ENCODE data around the gene CER1.
"Not testable (repeated sequence)": the region's sequence is repeated elsewhere in the genome, so short reads cannot be mapped to it uniquely, and the experiment has no call there.

Gene CER1

DNA sequence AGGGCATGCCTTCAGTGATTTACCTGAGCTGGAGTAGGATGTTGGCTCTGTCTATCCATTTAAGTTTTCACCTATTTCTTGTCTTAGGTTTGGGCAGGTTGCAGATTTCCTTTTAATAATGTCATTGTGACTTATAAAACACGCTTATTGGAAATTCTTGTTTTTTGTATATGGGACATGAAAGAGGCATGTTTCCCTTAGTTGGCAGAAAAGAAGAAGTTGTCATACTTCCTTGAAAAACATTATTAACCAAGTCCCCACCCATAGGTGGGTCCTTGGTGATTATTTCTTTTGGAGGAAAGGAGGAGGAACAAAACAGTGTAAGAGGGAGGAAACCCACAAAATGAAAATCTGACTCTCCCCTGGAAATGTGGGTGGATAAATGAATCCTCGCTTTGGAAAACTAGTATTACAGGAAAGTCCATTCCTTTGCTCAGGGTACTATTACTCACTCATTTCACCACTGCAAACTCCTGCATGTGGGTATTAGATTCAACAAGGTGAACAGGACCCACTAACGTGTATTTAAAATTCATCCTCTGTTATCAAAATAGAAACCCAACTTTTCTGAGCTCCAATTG is 9.3 kb downstream of the CER1 start:
- DNase-seq: no peak

DNA sequence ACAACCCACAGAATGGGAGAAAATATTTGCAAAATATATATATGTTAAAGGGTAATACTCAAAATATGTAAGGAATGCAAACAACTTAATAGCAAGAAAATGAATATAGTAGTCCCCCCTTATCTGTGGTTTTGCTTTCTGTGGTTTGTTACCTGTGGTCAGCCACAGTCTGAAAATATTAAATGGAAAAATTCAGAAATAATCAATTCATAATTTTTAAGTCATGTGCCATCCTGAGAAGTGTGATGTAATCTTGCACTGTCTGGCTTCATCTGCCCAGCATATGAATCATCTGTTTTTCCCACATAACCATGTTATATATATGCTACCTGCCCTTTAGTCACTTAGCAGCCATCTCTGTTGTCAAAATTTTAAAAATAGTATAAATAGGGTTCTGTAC is 11.7 kb downstream of the CER1 start:
- DNase-seq: no peak

DNA sequence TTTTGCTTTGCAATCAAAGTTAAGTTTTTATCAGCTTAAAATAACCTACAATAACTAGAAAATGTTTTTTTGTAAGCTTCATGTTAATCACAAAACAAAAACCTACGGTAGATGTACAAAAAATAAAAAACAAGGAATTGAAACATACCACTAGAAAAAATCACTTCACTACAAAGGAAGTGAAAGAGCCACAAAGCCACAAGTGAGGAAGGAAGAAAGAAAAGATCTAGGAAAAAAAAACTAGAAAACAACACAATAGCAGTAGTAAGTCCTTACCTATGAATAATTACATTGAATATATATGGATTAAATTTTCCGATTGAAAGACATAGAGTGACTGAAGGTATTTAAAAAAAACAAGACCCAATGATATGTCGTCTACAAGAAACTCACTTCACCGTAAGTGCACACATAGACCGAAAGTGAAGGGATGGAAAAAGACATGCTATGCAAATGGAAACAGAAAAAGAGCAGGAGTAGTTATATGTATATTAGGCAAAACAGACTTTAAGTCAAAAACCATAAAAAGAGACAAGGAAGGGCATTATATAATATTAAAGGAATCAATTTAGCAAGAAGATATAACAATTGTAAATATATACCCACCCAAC is 15.9 kb downstream of the CER1 start:
- DNase-seq: no peak

DNA sequence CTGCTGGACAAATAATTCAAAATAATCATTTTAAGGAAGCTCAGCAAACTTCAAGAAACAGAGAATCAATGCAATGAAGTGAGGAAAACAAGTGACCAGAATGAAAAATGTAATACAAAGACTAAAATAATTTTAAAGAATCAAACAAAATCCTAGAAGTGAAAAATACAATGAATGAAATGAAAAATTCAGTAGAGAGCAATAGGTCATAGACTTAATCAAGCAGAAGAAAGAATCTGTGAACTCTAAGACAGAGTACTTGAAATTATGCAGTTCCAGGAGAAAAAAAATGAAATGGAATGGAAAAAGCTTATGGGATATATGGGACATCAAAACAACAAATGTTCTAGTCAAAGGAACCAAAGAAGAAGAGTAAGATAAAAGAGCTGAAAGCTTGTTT is 17.5 kb downstream of the CER1 start:
- DNase-seq: no peak

DNA sequence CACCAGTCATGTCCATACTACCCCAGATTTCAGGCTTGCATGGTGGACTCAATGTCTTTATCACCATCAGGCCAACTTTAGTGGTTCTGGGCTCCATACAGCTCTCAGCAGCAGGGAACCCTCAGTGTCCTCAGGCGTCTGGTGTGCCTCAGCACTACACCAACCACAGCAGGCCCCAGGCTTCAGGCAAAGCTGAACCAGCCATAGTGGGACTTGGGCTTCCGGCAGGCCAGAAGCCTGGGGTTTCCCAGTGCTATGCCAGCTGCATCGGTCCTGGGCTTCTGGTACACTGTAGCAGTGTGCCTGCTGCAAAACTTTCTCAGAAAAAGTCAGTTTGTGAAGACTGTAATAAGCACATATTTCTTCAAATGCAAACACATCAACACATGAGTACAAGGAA is 18.3 kb downstream of the CER1 start:
- no peak for DNase-seq

DNA sequence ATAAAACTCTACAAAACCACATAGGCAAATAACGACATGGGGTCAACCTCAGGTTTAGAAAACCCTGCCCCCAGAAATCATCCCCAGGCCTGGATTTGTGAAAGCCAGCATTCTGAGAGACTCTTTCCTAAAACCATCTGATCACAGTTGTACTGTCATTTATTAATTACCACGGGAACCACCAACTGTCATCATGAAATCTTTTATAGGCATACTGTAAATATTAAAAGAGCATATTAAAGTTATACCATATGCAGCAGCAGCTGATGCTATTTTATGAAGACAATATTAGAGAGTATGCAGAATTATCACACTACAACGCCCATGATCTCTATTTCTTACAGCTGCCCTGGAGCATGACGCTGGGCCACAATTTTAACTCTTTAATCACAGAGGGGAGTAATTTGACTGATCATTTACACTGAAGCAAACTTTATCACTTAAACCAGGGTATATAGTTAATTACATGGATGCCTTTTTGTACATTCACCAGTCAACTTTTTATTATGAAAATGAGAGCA is 20.3 kb downstream of the CER1 start:
- no peak for DNase-seq

DNA sequence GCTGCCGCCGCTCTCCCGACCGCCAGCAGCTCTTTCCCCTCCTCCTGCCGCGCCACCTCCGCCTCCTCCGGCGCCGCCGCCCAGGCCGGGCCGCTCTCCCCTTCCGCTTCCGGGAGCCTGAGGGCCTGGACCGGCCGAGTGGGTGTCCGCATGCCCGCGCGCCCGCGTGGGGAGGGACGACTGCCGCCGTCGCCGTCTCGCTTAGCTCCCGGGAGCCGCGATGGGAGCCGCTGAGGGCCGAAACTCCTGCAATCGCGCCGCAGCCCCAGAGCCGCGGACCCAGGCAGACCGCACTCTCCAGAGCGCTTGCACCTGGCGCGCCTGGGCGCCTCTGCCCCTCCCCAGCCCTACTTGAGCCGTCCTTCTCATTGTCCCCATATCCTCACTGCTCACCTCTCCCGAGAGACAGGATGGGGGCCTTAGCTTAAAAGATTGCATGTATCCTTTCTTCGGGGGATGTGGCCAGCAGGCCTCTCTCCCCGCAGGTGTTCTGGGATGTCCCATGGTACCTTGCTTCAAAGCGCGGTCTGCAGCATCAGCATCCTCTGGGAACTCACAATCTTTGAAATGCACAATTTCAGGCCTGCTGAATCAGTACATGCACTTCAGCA is 29.2 kb downstream of the CER1 start, which contains the start of gene ZDHHC21:
Gene ZDHHC21 (minus strand): TSS at position 182 of the 611 bp plus-strand sequence. CDS start 19,092 bp downstream, outside the sequence.
- no peak for DNase-seq

DNA sequence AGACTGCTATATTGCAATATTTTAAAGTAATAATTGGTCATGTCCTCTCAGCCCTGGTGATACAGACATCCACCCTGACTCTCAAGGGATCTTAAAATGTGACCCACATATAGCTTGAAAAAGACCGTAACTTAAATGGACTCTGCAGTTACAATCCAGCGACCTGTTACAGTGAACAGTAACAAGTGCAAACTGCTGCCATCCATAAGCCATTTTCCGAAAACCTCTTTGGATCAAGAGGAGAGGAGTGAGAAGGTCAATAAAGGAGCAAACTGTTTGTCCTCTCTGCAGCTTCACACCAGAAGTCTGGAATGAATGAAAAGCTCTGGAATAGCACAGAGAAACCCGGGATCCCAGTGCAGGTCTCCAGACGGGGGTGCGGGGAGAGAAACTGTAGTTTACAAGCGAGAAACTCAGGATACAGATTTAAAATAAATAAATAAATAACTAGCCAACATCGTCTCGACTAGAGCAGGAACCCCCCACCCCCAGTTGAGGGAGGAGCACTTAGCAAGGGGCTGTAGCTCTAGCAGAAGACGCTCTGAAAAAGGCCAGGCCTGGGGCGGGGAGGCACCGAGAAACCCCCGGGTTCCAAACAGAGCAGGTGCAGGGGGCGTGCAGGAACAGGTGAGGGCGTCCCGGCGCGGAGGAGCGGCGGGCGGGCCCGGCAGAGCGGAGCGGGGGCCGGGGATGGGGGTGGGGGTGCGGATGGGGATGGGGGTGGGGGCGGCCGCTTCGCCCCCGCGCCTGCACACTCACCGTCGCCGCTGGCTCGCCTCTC is 29.9 kb downstream of the CER1 start:
- DNase-seq: no peak

DNA sequence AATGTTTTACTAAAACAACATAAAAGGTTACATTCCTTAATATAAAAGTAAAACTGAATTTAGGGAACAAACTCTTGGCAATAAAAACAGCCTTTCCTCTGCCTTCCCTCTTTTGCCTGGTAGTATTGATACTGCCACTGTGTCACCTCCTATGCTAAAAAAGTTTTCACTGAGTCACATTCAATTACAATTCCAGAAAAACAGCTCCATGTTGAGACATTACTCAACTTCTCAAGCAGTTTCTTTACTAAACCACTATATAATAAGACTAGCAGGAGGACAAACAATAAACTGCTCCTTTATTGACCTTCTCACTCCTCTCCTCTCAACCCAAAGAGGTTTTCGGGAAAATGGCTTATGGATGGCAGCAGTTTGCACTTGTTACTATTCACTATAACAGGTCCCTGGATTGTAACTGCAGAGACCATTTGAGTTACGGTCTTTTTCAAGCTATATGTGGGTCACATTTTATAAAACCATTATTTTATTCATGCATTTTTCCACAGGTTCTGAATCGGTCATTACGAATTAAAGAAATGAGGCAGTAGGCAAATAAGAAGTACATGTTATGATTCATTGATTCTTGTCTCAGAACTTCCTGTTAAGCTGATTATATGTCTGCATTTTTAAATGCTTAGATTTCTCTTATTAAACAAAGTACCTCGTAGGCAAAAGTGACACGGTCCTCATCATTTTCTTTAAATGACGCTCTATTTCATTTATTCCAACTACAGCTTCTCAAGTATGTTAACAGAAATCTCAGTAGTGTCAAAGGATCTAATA is 31.4 kb downstream of the CER1 start:
- DNase-seq: no peak

DNA sequence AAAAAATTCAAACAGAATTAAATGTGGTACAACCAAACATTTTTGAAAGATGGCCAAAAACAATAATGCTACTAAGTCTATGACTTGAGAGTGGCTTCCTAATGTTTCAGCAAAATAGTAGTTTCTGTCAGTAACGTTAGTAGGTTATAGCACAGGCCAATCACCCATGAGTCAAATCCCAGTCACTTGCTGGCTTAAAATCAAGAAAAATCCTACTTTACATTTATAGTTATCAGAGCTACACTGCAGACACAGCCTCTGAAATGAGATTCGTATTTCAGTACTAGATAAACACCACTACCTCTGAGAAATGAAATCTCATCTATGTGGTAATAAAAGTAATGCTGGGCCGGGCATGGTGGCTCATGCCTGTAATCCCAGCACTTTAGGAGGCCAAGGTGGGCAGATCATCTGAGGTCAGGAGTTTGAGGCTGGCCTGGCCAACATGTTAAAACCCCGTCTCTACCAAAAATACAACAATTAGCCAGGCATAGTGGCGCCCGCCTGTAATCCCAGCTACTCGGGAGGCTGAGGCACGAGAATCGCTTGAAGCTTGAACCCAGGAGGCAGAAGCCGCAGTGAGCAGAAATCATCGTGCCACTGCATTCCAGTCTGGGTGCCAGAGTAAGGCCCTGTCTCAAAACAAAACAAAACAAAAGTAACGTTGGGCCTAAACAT is 35.4 kb downstream of the CER1 start:
- no peak for DNase-seq

DNA sequence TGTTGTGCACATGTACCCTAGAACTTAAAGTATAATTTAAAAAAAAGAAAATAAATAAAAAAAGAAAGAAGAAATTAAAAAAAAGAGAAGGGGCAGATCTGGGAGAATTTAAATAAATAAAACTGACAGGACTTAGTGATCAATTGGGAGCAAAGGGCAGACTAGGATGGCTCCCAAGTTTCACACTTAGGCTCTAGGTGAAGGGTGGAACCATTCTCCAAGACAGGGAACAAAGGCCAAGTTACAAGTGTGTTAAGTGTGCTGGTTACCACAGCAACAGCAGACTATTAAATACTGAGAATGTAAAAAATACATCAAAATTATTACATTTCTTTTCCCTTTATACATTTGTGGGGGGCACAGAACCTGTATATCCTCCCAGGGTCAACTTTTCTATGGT is 36.4 kb downstream of the CER1 start:
- no peak for DNase-seq

DNA sequence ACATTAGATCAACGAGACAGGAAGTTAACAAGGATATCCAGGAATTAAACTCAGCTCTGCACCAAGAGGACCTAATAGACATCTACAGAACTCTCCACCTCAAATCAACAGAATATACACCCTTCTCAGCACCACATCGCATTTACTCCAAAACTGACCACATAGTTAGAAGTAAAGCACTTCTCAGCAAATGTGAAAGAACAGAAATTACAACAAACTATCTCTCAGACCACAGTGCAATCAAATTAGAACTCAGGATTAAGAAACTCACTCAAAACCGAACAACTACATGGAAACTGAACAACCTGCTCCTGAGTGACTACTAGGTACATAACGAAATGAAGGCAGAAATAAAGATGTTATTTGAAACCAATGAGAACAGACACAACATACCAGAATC is 39.9 kb downstream of the CER1 start:
- not testable (repeated sequence) for DNase-seq

DNA sequence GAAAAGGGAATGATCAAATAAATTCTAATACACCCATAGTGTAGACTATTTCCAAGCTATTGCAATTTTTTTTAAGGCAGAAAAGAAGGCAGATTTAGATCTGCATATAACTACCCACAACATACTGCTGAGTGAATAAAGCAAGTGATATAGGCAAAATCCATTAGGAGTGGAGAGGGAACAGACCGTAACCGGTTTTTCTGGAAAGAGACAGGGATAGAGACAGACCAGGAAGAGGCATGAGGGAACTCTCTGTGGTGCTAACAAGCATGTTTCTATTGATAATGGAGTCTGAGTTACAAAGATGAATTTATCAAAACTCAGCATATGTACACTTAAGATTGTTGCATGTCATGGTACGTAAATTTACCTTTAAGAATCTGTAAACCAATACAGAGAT is 43.8 kb downstream of the CER1 start:
- DNase-seq: no peak

DNA sequence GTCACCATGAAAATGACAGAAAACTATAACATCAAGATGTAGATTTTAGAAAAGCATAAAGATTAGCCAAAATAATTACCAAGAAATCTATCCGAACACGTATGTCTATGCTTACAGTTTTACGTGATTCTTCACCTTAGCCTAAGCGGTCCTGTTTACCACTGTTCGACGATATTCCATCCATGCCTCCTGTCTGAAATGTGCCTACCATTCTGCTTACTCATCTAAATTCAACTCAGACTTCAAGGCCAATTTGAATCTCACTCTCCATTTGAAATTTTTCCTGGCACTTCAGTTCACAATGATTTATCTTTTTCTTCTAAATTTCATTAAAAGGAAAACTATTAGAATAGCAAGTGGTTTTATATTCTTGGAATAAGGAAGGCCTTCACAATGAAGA is 44.7 kb downstream of the CER1 start:
- DNase-seq: no peak

DNA sequence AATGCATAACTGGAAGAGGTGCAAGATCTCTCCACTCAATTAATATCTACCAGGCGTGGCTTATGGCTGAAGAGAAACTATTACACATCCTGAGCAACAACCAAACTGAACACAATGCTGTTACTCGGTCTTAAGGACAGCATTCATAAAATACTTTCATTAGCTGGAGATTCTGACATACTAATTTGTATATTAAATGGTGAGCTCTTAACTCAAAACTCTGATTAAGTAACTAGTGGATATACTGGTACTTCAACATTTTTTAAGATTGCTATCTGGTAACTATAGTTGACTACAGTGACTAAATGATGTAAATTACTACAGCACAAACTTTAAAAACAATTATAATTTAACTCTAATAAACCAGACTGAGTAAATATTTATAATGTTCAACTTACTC is 45.1 kb downstream of the CER1 start:
- no peak for DNase-seq

DNA sequence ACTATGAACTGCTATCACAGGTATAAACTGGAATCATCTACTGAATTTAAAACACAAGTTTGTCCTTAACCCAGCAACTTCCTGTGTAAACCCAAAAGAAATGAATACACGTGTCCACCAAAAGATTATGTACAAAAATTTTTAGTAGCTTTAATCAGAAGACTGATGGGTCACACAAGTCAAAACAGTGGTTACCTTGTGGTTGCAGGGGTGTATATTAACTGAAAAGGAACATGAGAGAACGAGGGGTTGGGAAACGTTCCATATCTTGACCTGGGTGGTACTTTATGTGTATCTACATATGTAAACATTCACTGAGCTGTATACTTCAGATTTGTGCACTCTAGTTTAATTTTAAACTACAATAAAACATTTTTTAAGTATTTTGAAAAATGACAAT is 47.9 kb downstream of the CER1 start:
- no peak for DNase-seq

DNA sequence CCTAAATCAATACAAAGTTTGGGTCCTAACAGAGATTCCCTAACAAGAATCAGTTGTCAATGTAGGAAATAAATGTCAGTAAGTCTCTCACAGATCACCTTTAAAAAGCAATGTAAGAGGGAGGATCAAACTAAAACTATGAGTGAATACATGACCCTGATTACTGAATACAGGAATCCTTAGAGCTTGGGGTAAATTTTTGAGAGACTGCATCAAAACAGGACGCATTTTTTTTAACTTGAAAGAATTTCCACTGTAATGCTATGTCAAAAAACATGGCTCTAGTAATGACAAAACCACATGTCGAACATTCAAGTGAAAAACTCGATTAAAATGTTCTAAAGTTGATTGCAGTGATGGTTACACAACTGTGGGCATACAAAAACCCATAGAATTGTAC is 51.2 kb downstream of the CER1 start:
- no peak for DNase-seq

DNA sequence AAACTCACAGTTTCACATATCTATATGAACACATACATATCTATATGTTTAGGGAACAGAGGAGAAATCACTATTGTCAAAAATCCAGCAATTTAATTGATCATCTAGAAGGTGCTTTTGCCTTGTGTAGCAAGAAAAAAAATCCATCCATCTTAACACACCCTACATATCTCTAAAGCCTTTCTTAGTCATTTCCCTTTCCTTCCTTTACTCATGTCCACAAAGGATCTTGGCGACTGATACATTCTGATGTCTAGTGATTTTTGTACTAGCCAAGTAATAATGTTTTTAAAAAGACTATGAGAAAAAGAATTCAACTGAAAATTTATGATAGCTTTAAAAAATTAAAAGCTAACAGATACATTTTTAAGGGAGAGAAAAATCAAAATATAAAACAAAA is 51.8 kb downstream of the CER1 start:
- no peak for DNase-seq
